HG02763 (cell line): Measurements from ENCODE around the gene CDH9.

ENCODE experiments used
- ATAC-seq: cut with Tn5 transposase; IDR thresholded peaks from one replicate; pipeline ENCODE4 v1.9.1; 2021; ENCODE audit warnings: mild to moderate bottlenecking, moderate library complexity; ENCODE audit not compliant: unreplicated experiment

The CDH9 gene

GRCh38 chr5:26843677-26844076 lies 194.7 kb downstream of the CDH9 start:
- ATAC-seq = no peak

- no peak for ATAC-seq
Observed at GRCh38 chr5:26833596-26833995, 204.8 kb downstream of the CDH9 start.
